ENCODE data around the gene RNASE11.
"Not testable (repeated sequence)": the region's sequence is repeated elsewhere in the genome, so short reads cannot be mapped to it uniquely, and the experiment has no call there.

The RNASE11 gene

DNA sequence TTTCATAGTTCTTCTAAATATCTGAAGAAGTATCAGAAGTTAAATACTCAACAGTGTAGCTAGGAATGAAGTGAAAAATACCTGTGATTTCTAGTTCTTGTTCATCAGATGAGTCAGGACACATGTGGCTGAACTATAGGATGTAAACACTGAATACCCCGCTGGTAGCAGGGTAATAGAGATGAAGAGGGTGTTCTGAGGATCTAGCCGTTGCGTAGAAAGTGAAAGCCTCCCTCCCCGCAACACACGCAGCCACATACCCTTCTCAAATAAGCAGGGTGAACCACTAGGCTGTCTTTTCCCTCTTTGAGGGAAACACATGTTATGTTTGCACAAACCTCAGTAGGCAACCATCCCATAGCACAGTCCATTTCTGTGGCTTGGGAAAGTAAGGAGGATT is 19.8 kb upstream of the RNASE11 start:
- no peak for TF ChIP-seq ZFX (IDR thresholded peaks at IDR 0.05; ENCODE audit: borderline replicate concordance)
- no peak for TF ChIP-seq CTCF (IDR thresholded peaks at IDR 0.05)

GRCh38 chr14:20606902-20607242 is 19.1 kb upstream of the RNASE11 start:
- H3K27ac ChIP-seq = no peak overlapping the region
- TF ChIP-seq CTCF (IDR thresholded peaks at IDR 0.05) = no peak
- TF ChIP-seq ZFX (IDR thresholded peaks at IDR 0.05; ENCODE audit: borderline replicate concordance) = no peak

More for the DNA sequence above, 19.8 kb upstream of the RNASE11 start:
- no peak overlapping the region for H3K27ac ChIP-seq

- no peak overlapping the region for H3K27ac ChIP-seq
- TF ChIP-seq ZFX (IDR thresholded peaks at IDR 0.05; ENCODE audit: borderline replicate concordance) (no peak), CTCF (IDR thresholded peaks at IDR 0.05) (peak; percentile 81)
These were observed 18.5 kb upstream of the RNASE11 start for GRCh38 chr14:20606190-20606901.

GRCh38 chr14:20603813-20604690 is 16.3 kb upstream of the RNASE11 start:
- no peak for TF ChIP-seq CTCF (IDR thresholded peaks at IDR 0.05)
- TF ChIP-seq ZFX (IDR thresholded peaks at IDR 0.05; ENCODE audit: borderline replicate concordance) = no peak
- no peak overlapping the region for H3K27ac ChIP-seq

GRCh38 chr14:20602583-20602982 is 14.8 kb upstream of the RNASE11 start:
- H3K27ac ChIP-seq = no peak overlapping the region
- TF ChIP-seq ZFX (IDR thresholded peaks at IDR 0.05; ENCODE audit: borderline replicate concordance) (no peak), CTCF (IDR thresholded peaks at IDR 0.05) (no peak)

DNA sequence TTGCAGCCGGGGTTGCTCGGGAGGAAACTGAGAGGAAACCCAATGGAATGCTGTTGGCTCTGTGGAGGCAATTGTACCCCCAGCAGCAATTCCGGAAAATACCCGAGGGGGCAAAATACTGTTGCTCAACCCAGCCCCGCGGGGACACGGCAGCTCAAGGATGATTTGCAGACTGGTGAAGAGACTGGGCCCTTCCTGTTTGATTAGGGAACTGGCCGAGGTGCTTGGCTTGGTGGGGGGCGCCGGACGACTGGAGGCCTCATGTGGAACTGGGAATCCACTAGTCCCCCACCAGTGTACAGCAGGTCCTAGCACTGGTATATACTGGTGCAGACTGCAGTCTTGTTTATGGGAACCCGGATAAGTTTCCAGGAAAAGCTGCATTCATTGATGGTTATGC is 13.7 kb upstream of the RNASE11 start:
- TF ChIP-seq CTCF (IDR thresholded peaks at IDR 0.05) (no peak), ZFX (IDR thresholded peaks at IDR 0.05; ENCODE audit: borderline replicate concordance) (no peak)
- H3K27ac ChIP-seq = no peak overlapping the region

DNA sequence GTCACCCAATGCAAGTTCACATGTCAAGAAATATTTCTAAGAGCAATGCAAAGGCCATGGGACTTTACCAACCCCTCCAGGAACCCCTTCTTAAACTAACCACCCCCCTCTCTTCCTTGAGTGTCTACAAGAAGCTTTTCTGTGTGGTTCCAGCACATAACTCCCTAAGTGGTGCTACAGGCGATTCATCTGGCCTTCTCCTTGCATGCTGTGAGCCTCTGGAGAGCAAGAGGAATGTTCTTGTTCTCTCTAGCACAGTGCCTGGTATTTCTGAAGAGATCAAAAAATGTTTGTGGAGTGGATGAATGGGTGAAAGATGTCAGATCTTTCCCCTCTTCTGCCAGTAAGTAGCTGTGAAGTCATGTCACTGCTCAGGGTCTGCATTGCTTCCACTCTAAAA is 9.3 kb upstream of the RNASE11 start:
- no peak overlapping the region for H3K27ac ChIP-seq
- TF ChIP-seq ZFX (IDR thresholded peaks at IDR 0.05; ENCODE audit: borderline replicate concordance) (no peak), CTCF (IDR thresholded peaks at IDR 0.05) (no peak)

- not testable (repeated sequence) for H3K27ac ChIP-seq
These were observed 7.9 kb upstream of the RNASE11 start for GRCh38 chr14:20595726-20596125.
